Activated CD8-positive, alpha-beta memory T cell treated with anti-CD3 and anti-CD28 coated beads, Interleukin-2, amount 10 ng/mL, durations not matched to agents 7 days and 5 days (primary cell): ENCODE data around the gene S100A13. TPM values are rescaled to one million over a fixed set of nuclear protein-coding genes. Genes with fewer than 3 reads are reported as not detected.

Experiments used
- ATAC-seq: fragments of 150-1000 bp; cut with Tn5 transposase; one replicate; pipeline ENCODE4 v1.10.0; 2021; ENCODE audit warnings: moderate library complexity
- CTCF ChIA-PET: fragments of 350-600 bp; sonication (Branson Sonifier 250); formaldehyde crosslinking; loops from one replicate; lab custom pipeline; 2021; ENCODE audit warnings: antibody characterized with exemption; lab: Charles Lee
- DNase-seq: peaks from one replicate; pipeline ENCODE4 v3.0.0-alpha.2; 2020
- H3K27ac Mint-ChIP-seq: one replicate; pipeline ENCODE4 v1.8.0; 2021; ENCODE audit warnings: mild to moderate bottlenecking, mixed read lengths
- H3K27me3 Mint-ChIP-seq: one replicate; pipeline ENCODE4 v1.8.0; 2021; ENCODE audit warnings: mixed read lengths
- H3K36me3 Mint-ChIP-seq: one replicate; pipeline ENCODE4 v1.8.0; 2021; ENCODE audit warnings: mild to moderate bottlenecking, mixed read lengths
- H3K4me1 Mint-ChIP-seq: one replicate; pipeline ENCODE4 v1.8.0; 2021; ENCODE audit warnings: mixed read lengths
- H3K4me3 Mint-ChIP-seq: one replicate; pipeline ENCODE4 v1.8.0; 2021; ENCODE audit warnings: mild to moderate bottlenecking, moderate library complexity, mixed read lengths
- H3K9me3 Mint-ChIP-seq: one replicate; pipeline ENCODE4 v1.8.0; 2022; ENCODE audit warnings: low read depth, mixed read lengths
- total RNA-seq, 2 experiments: library from RNA; stranded (reverse); gene quantifications; one replicate each; pipeline ENCODE4 v1.2.3, GENCODE V29; 2021

S100A13 gene
- total RNA-seq, 2 experiments from 2014 or later: 6.0 to 7.0 TPM

- DNase-seq (no peak), ATAC-seq (no peak)
- Mint-ChIP-seq H3K27ac (no peak overlapping the region), H3K9me3 (no peaks in the 10 kb centered on the region), H3K27me3 (no peaks in the 10 kb centered on the region), H3K4me1 (peaks cover 23% of the 10 kb centered on the region), H3K36me3 (peaks cover 13% of the 10 kb centered on the region), H3K4me3 (no peak overlapping the region)
- CTCF ChIA-PET: interaction anchor here (1.4 to 2.3 kb wide), 2 partner anchors 61 to 119 kb away, joined by 7 read pairs; no protein-coding TSS in a partner anchor
Measured at GRCh38 chr1:153629971-153630370, 2.7 kb upstream of the S100A13 start.

GRCh38 chr1:153629343-153629665, 2.0 kb upstream of the S100A13 start:
- no peaks in the 10 kb centered on the region for H3K9me3 Mint-ChIP-seq
- peaks cover 10% of the 10 kb centered on the region for H3K36me3 Mint-ChIP-seq
- CTCF ChIA-PET: interaction anchor here (1.3 to 3.5 kb wide), 4 partner anchors 57 to 119 kb away, joined by 5 to 12 read pairs (median 7); no protein-coding TSS in a partner anchor
- peaks cover 21% of the 10 kb centered on the region for H3K4me1 Mint-ChIP-seq
- DNase-seq (no peak), ATAC-seq (no peak)
- no peak overlapping the region for H3K27ac Mint-ChIP-seq
- H3K4me3 Mint-ChIP-seq: no peak overlapping the region
- H3K27me3 Mint-ChIP-seq: no peaks in the 10 kb centered on the region

- H3K36me3 Mint-ChIP-seq: peaks cover 7% of the 10 kb centered on the region
- DNase-seq: no peak
- CTCF ChIA-PET: interaction anchor here (1.0 to 3.5 kb wide), 3 partner anchors 21 to 118 kb away, joined by 3 to 12 read pairs (median 5); no protein-coding TSS in a partner anchor
- H3K27me3 Mint-ChIP-seq: no peaks in the 10 kb centered on the region
- H3K4me1 Mint-ChIP-seq: peaks cover 20% of the 10 kb centered on the region
- H3K27ac Mint-ChIP-seq: no peak overlapping the region
- ATAC-seq: no peak
- H3K4me3 Mint-ChIP-seq: no peak overlapping the region
- H3K9me3 Mint-ChIP-seq: no peaks in the 10 kb centered on the region
Measured at GRCh38 chr1:153628638-153629342, 1.5 kb upstream of the S100A13 start.

GRCh38 chr1:153627715-153628626, 666 bp upstream of the S100A13 start, which contains the start of gene S100A1:
S100A1 (plus strand) TSS chr1:153628434; CDS start chr1:153630522, 2,088 bp downstream.
- CTCF ChIA-PET: interaction anchor here (0.6 to 3.5 kb wide), 8 partner anchors 10 to 134 kb away, joined by 3 to 12 read pairs (median 4); no protein-coding TSS in a partner anchor

GRCh38 chr1:153626477-153626903, 815 bp downstream of the S100A13 start:
- ATAC-seq: no peak
- H3K27me3 Mint-ChIP-seq: no peaks in the 10 kb centered on the region
- no peak for DNase-seq
- no peaks in the 10 kb centered on the region for H3K9me3 Mint-ChIP-seq
- no peak overlapping the region for H3K4me3 Mint-ChIP-seq
- H3K27ac Mint-ChIP-seq: no peak overlapping the region
- H3K4me1 Mint-ChIP-seq: peaks cover 3% of the 10 kb centered on the region
- CTCF ChIA-PET: interaction anchor here (0.6 to 3.5 kb wide), 4 partner anchors 12 to 116 kb away, joined by 3 to 12 read pairs (median 5); no protein-coding TSS in a partner anchor
- no peaks in the 10 kb centered on the region for H3K36me3 Mint-ChIP-seq

More at GRCh38 chr1:153627715-153628626, 666 bp upstream of the S100A13 start, which contains the start of gene S100A1:
- DNase-seq (no peak), ATAC-seq (no peak)
- Mint-ChIP-seq H3K9me3 (no peaks in the 10 kb centered on the region), H3K27ac (no peak within 1 kb of the TSS), H3K4me1 (peaks cover 13% of the 10 kb centered on the region), H3K27me3 (no peaks in the 10 kb centered on the region), H3K36me3 (peaks cover 5% of the 10 kb centered on the region), H3K4me3 (no peak within 1 kb of the TSS)

GRCh38 chr1:153624965-153625611, 2.2 kb downstream of the S100A13 start:
- H3K36me3 Mint-ChIP-seq: no peaks in the 10 kb centered on the region
- CTCF ChIA-PET: no interaction called here

GRCh38 chr1:153623101-153623500, 4.2 kb downstream of the S100A13 start:
- Mint-ChIP-seq H3K27ac (no peak overlapping the region), H3K36me3 (no peaks in the 10 kb centered on the region), H3K4me3 (no peak overlapping the region), H3K27me3 (no peaks in the 10 kb centered on the region), H3K9me3 (no peaks in the 10 kb centered on the region), H3K4me1 (no peaks in the 10 kb centered on the region)
- no peak for DNase-seq
- ATAC-seq: no peak
- CTCF ChIA-PET: interaction anchor here (1.4 kb wide), 1 partner anchor 10 kb away, joined by 4 read pairs; the partner anchor contains the start of gene CHTOP

More at GRCh38 chr1:153624965-153625611, 2.2 kb downstream of the S100A13 start:
- Mint-ChIP-seq H3K27ac (no peak overlapping the region), H3K4me1 (no peaks in the 10 kb centered on the region), H3K4me3 (no peak overlapping the region), H3K27me3 (no peaks in the 10 kb centered on the region), H3K9me3 (no peaks in the 10 kb centered on the region)
- ATAC-seq (no peak), DNase-seq (no peak)

GRCh38 chr1:153619171-153619570, 8.1 kb downstream of the S100A13 start:
- H3K36me3 Mint-ChIP-seq: no peaks in the 10 kb centered on the region
- H3K4me3 Mint-ChIP-seq: no peak overlapping the region
- CTCF ChIA-PET: no interaction called here
- no peaks in the 10 kb centered on the region for H3K27me3 Mint-ChIP-seq
- no peak overlapping the region for H3K27ac Mint-ChIP-seq
- no peak for ATAC-seq
- no peaks in the 10 kb centered on the region for H3K9me3 Mint-ChIP-seq
- DNase-seq: no peak
- no peaks in the 10 kb centered on the region for H3K4me1 Mint-ChIP-seq

GRCh38 chr1:153617663-153618062, 9.6 kb downstream of the S100A13 start:
- DNase-seq (no peak), ATAC-seq (no peak)
- no peaks in the 10 kb centered on the region for H3K27me3 Mint-ChIP-seq
- H3K27ac Mint-ChIP-seq: no peak overlapping the region
- no peaks in the 10 kb centered on the region for H3K36me3 Mint-ChIP-seq
- CTCF ChIA-PET: no interaction called here
- H3K4me1 Mint-ChIP-seq: no peaks in the 10 kb centered on the region
- H3K9me3 Mint-ChIP-seq: no peaks in the 10 kb centered on the region
- H3K4me3 Mint-ChIP-seq: no peak overlapping the region

GRCh38 chr1:153616917-153617311, 10.4 kb downstream of the S100A13 start:
- no peak for ATAC-seq
- no peak for DNase-seq
- CTCF ChIA-PET: no interaction called here
- Mint-ChIP-seq H3K27ac (no peak overlapping the region), H3K36me3 (no peaks in the 10 kb centered on the region), H3K9me3 (no peaks in the 10 kb centered on the region), H3K4me1 (no peaks in the 10 kb centered on the region), H3K27me3 (no peaks in the 10 kb centered on the region), H3K4me3 (no peak overlapping the region)

GRCh38 chr1:153616144-153616916, 11.0 kb downstream of the S100A13 start, which contains the start of gene S100A14:
S100A14 (minus strand) TSS chr1:153616325; CDS start chr1:153615858, 467 bp downstream.
- no peak for DNase-seq
- Mint-ChIP-seq H3K4me1 (no peaks in the 10 kb centered on the region), H3K9me3 (no peaks in the 10 kb centered on the region), H3K4me3 (no peak within 1 kb of the TSS), H3K36me3 (no peaks in the 10 kb centered on the region), H3K27me3 (no peaks in the 10 kb centered on the region), H3K27ac (no peak within 1 kb of the TSS)
- no peak for ATAC-seq
- CTCF ChIA-PET: no interaction called here

GRCh38 chr1:153615406-153615805, 11.9 kb downstream of the S100A13 start:
- H3K4me3 Mint-ChIP-seq: no peak overlapping the region
- H3K27ac Mint-ChIP-seq: no peak overlapping the region
- H3K9me3 Mint-ChIP-seq: no peaks in the 10 kb centered on the region
- no peaks in the 10 kb centered on the region for H3K36me3 Mint-ChIP-seq
- no peaks in the 10 kb centered on the region for H3K4me1 Mint-ChIP-seq
- ATAC-seq (no peak), DNase-seq (no peak)
- CTCF ChIA-PET: no interaction called here
- no peaks in the 10 kb centered on the region for H3K27me3 Mint-ChIP-seq
